Measurements from ENCODE around the gene DLX5. TPM values are rescaled to one million over a fixed set of nuclear protein-coding genes. Genes with fewer than 3 reads are reported as not detected.

Gene DLX5
- total and polyA plus RNA-seq, 9 donors = 0.27 to 7.9 (median 1.0) TPM; not detected in 1

DNA sequence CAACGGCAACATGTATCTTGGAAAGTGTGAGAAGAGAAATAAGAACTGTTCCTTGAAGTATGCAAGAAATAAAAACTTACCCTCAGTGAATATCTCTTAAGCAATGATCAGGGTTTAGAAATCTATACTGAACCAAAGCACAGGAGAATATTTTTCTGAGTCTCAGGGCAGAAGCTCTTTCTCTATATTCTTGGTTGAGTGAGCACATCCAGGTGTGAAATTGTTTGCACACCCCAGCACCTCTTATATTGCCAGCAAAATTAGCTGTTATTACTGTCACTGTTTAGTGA lies 10.8 kb downstream of the DLX5 start:
- no peak overlapping the region for H3K4me3 ChIP-seq
- intact Hi-C loops (cut with DNase I) = no loop called here
- 14 to 28% (median 23%) methylated on average over 1 of the region's 1 CpG for WGBS, 3 donors
- H3K27me3 ChIP-seq = no peaks in the 10 kb centered on the region
- no peaks in the 10 kb centered on the region for H3K36me3 ChIP-seq
- H3K9me3 ChIP-seq = no peaks in the 10 kb centered on the region
- H3K4me1 ChIP-seq (ENCODE audit: insufficient read depth) = peaks cover 7% of the 10 kb centered on the region
- H3K27ac ChIP-seq = no peak overlapping the region
- TF ChIP-seq CTCF (IDR thresholded peaks at IDR 0.05) (no peak), POLR2A (IDR thresholded peaks at IDR 0.05) (no peak), EP300 (IDR thresholded peaks at IDR 0.05) (no peak)
- no peak for DNase-seq

DNA sequence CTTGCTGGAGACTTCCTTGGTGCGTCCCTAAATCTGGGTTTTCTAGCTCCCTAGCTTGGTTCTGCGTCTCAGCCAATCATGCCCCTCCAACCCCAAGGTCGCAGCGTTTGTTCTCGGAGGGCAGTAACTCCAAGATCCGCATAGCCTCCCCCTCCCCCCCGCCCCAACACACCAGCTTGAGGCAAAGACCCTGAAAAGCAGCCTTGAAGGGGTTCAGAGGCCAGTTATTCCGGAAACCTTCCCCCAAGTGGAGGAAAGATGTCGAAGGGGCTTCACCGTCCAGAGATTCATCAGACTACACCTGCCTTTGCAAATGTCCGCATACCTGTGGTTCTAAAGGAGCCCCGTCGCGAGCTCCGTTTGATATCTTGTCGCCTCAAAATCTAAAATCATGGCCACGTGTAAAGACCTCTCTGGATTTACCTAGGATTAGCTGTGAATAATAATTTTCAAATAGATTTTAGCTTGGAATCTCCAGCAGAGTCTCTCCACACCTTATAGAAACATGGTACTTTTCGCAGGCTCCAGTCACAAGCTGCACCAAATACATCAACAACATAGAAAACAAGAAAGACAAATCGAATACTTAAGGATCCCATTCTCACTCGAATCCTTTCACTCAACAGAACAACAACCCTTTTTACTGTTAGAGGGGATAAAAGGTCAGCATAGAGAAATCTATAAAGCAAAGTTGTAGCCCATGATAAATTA lies 11.3 kb downstream of the DLX5 start:
- intact Hi-C loops (cut with DNase I) = no loop called here
- no peaks in the 10 kb centered on the region for H3K27me3 ChIP-seq

GRCh38 chr7:97012365-97013133 lies 12.1 kb downstream of the DLX5 start:
- H3K27ac ChIP-seq = no peak overlapping the region
- intact Hi-C loops (cut with DNase I) = no loop called here
- TF ChIP-seq EP300 (IDR thresholded peaks at IDR 0.05) (no peak), CTCF (IDR thresholded peaks at IDR 0.05) (no peak), POLR2A (IDR thresholded peaks at IDR 0.05) (no peak)
- 10 to 13% (median 11%) methylated on average over 21 of the region's 21 CpGs for WGBS, 3 donors
- H3K36me3 ChIP-seq = no peaks in the 10 kb centered on the region
- H3K4me1 ChIP-seq (ENCODE audit: insufficient read depth) = peaks cover 7% of the 10 kb centered on the region
- DNase-seq = no peak
- no peaks in the 10 kb centered on the region for H3K27me3 ChIP-seq
- no peak overlapping the region for H3K4me3 ChIP-seq
- no peaks in the 10 kb centered on the region for H3K9me3 ChIP-seq

More for the DNA sequence above, 11.3 kb downstream of the DLX5 start:
- no peak overlapping the region for H3K4me3 ChIP-seq
- no peaks in the 10 kb centered on the region for H3K9me3 ChIP-seq
- peaks cover 7% of the 10 kb centered on the region for H3K4me1 ChIP-seq (ENCODE audit: insufficient read depth)
- TF ChIP-seq CTCF (IDR thresholded peaks at IDR 0.05) (no peak), EP300 (IDR thresholded peaks at IDR 0.05) (no peak), POLR2A (IDR thresholded peaks at IDR 0.05) (no peak)
- DNase-seq = no peak
- H3K36me3 ChIP-seq = no peaks in the 10 kb centered on the region
- WGBS, 3 donors = 7 to 9% (median 8%) methylated on average over 20 of the region's 20 CpGs
- H3K27ac ChIP-seq = no peak overlapping the region

- no peaks in the 10 kb centered on the region for H3K36me3 ChIP-seq
- no peaks in the 10 kb centered on the region for H3K27me3 ChIP-seq
Measured at GRCh38 chr7:97011536-97012364, 12.9 kb downstream of the DLX5 start.

More at GRCh38 chr7:97011536-97012364, 12.9 kb downstream of the DLX5 start:
- DNase-seq = no peak
- Histone ChIP-seq H3K27ac (no peak overlapping the region), H3K4me1 (ENCODE audit: insufficient read depth) (peaks cover 3% of the 10 kb centered on the region), H3K4me3 (no peak overlapping the region), H3K9me3 (no peaks in the 10 kb centered on the region)
- intact Hi-C loops (cut with DNase I) = no loop called here
- 20 to 26% (median 23%) methylated on average over 15 of the region's 15 CpGs for WGBS, 3 donors
- no peak for TF ChIP-seq POLR2A (IDR thresholded peaks at IDR 0.05)
- no peak for TF ChIP-seq CTCF (IDR thresholded peaks at IDR 0.05)
- TF ChIP-seq EP300 (IDR thresholded peaks at IDR 0.05) = no peak
